GM23338 (cell line): ENCODE measurements around the gene ST7L.

ENCODE experiments used
- CTCF ChIP-seq, 2 experiments: fragments of 200-600 bp in 1 of 2; sonication (generic) in 1 of 2; conservative IDR thresholded peaks; 2 replicates each; pipeline versions ENCODE4 v1.5.1 to v1.6.1; 2016 to 2017; ENCODE audit warnings: antibody characterized with exemption in 2 of 2, low read depth in 2 of 2, mild to moderate bottlenecking in 2 of 2, moderate library complexity in 1 of 2
- EZH2 ChIP-seq: fragments of 200-600 bp; sonication (generic); IDR thresholded peaks from one replicate; pipeline ENCODE4 v1.8.0; 2017; ENCODE audit warnings: antibody characterized with exemption, mild to moderate bottlenecking, low read depth; ENCODE audit not compliant: unreplicated experiment
- JUNB ChIP-seq: IDR thresholded peaks from one replicate; pipeline ENCODE4 v1.6.1; 2016; ENCODE audit warnings: antibody characterized with exemption; ENCODE audit not compliant: unreplicated experiment
- NANOG ChIP-seq: IDR thresholded peaks from 2 replicates; pipeline ENCODE4 v1.6.1; 2016; ENCODE audit warnings: antibody characterized with exemption, borderline replicate concordance
- POLR2AphosphoS5 ChIP-seq: IDR thresholded peaks from 2 replicates; pipeline ENCODE4 v1.6.1; 2016; ENCODE audit warnings: antibody characterized with exemption, low read depth
- REST ChIP-seq: IDR thresholded peaks from one replicate; pipeline ENCODE4 v1.6.1; 2018; ENCODE audit warnings: antibody characterized with exemption; ENCODE audit not compliant: unreplicated experiment
- ZNF462 ChIP-seq: fragments of 250-450 bp; sonication (Bioruptor Pico); IDR thresholded peaks from 2 replicates; pipeline ENCODE4 v1.5.0; 2020; ENCODE audit warnings: mild to moderate bottlenecking, moderate library complexity
- TF ChIP-seq, protein P1 (sequence below): IDR thresholded peaks from 2 replicates; pipeline ENCODE4 v1.6.1; 2016; ENCODE audit warnings: antibody characterized with exemption

DNA sequence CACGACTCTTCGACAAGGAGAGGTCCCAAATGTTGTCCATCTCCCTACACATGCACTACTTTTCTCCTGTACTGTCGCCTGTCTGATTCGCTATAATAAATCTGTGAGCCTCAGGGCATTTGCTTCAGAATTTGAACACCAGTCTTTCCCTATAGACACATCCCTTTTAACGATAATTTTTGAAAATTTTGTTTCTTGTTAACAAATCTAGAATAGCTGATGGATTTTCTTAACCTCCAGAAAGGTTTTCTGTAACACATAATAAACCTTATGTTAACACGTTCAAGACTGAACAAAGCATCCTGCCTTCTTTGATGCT is 1.4 kb upstream of the ST7L start:
- TF ChIP-seq CTCF (conservative IDR thresholded peaks at IDR 0.05; ENCODE audit: low read depth in 2 of 2): no peak
- no peak for TF ChIP-seq POLR2AphosphoS5
- no peak for TF ChIP-seq NANOG
- no peak for TF ChIP-seq REST
- no peak for TF ChIP-seq EZH2
- no peak for TF ChIP-seq JUNB
- TF ChIP-seq, protein P1, sequence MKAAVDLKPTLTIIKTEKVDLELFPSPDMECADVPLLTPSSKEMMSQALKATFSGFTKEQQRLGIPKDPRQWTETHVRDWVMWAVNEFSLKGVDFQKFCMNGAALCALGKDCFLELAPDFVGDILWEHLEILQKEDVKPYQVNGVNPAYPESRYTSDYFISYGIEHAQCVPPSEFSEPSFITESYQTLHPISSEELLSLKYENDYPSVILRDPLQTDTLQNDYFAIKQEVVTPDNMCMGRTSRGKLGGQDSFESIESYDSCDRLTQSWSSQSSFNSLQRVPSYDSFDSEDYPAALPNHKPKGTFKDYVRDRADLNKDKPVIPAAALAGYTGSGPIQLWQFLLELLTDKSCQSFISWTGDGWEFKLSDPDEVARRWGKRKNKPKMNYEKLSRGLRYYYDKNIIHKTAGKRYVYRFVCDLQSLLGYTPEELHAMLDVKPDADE: no peak
- no peak for TF ChIP-seq ZNF462
